A673 (cell line): ENCODE measurements around the gene UNC5A. TPM values are rescaled to one million over a fixed set of nuclear protein-coding genes. Genes with fewer than 3 reads are reported as not detected.

Experiments used
- BruUV-seq: library from RNA; stranded (reverse); fragments of 400-500 nt; replicated peaks from 2 replicates; lab custom pipeline; 2021; lab: Mats Ljungman, UMichigan
- CTCF ChIA-PET: fragments of 300-600 bp; sonication (Branson Sonifier 250); formaldehyde crosslinking; loops from one replicate; lab custom pipeline; 2022; ENCODE audit warnings: antibody characterized with exemption; lab: Charles Lee
- POLR2A ChIA-PET: fragments of 300-600 bp; sonication (Branson Sonifier 250); formaldehyde crosslinking; loops from one replicate; lab custom pipeline; 2022; ENCODE audit warnings: antibody characterized with exemption; ENCODE audit not compliant: low non-redundant PET; lab: Charles Lee
- DNase-seq: peaks from one replicate; pipeline ENCODE4 v3.0.0-alpha.2; 2015; ENCODE audit warnings: low spot score
- H3K27ac ChIP-seq: fragments of 200-600 bp; sonication (generic); 2 replicates; pipeline ENCODE4 v1.5.1; 2016; ENCODE audit warnings: mixed run types, low read depth, mild to moderate bottlenecking, mixed read lengths, antibody characterized with exemption, low read length; ENCODE audit not compliant: poor library complexity, severe bottlenecking
- H3K27me3 ChIP-seq: fragments of 200-600 bp; sonication (generic); replicated peaks from 2 replicates; pipeline ENCODE4 v1.6.1; 2017; ENCODE audit warnings: mixed run types, low read depth, mild to moderate bottlenecking, mixed read lengths, antibody characterized with exemption, low read length; ENCODE audit not compliant: insufficient read depth, poor library complexity
- H3K36me3 ChIP-seq: fragments of 200-600 bp; sonication (generic); 2 replicates; pipeline ENCODE4 v1.6.1; 2016; ENCODE audit warnings: mixed run types, mild to moderate bottlenecking, mixed read lengths, antibody characterized with exemption, low read length; ENCODE audit not compliant: insufficient read depth, poor library complexity, severe bottlenecking
- H3K4me1 ChIP-seq: fragments of 200-600 bp; sonication (generic); 2 replicates; pipeline ENCODE4 v1.6.1; 2017; ENCODE audit warnings: mixed run types, mild to moderate bottlenecking, mixed read lengths, antibody characterized with exemption, low read length; ENCODE audit not compliant: insufficient read depth, poor library complexity, severe bottlenecking
- H3K4me3 ChIP-seq: fragments of 200-600 bp; sonication (generic); 2 replicates; pipeline ENCODE4 v1.5.1; 2016; ENCODE audit warnings: low read depth, mixed run types, mild to moderate bottlenecking, mixed read lengths, low read length; ENCODE audit not compliant: poor library complexity, severe bottlenecking
- H3K9me3 ChIP-seq: fragments of 200-600 bp; sonication (generic); 2 replicates; pipeline ENCODE4 v1.6.1; 2016; ENCODE audit warnings: mixed run types, low read depth, mild to moderate bottlenecking, mixed read lengths, antibody characterized with exemption, low read length; ENCODE audit not compliant: poor library complexity, severe bottlenecking
- EZH2 ChIP-seq: fragments of 200-600 bp; sonication (generic); IDR thresholded peaks from 2 replicates; pipeline ENCODE4 v1.6.1; 2017; ENCODE audit warnings: borderline replicate concordance, low read depth, mild to moderate bottlenecking, mixed read lengths, antibody characterized with exemption, low read length; ENCODE audit not compliant: poor library complexity, severe bottlenecking
- intact Hi-C: fragments of 100-400 bp; cut with micrococcal nuclease; formaldehyde crosslinking; loops from one replicate; pipeline ENCODE4 v1.10.0; 2022; ENCODE audit not compliant: unreplicated experiment
- total RNA-seq: library from RNA; stranded (reverse); gene quantifications from 2 replicates; pipeline ENCODE4 v1.2.3, GENCODE V29; 2021
- TF ChIP-seq, protein P1 (sequence below): fragments of 300-800, 200-600 bp; sonication (generic); conservative IDR thresholded peaks from 2 replicates; pipeline ENCODE4 v1.5.1; 2017; ENCODE audit warnings: low read depth, mild to moderate bottlenecking, antibody characterized with exemption, low read length, moderate library complexity, mixed read lengths

Gene UNC5A
- total RNA-seq, 1 experiment from 2014 or later, result 7.5 TPM

DNA sequence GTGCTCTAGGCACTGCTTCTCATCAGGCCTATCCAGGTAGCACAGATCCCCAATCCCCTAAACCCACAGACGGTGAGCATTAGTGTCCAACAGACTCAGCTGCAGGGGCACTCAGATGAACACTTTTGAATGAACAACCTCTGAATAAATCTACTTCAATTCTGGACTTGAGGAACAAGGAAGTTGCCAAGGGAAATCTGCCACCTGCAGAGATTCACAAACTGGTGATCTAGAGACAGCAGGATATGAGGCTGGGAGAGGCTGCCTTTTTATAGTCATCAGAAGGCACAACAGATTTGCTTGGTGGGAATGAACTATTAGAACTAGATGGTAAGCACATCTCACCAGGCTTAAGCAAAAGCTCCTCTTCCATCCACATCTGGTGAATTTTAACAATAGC lies 95.8 kb downstream of the UNC5A start:
- ChIA-PET POLR2A (no interaction called here), CTCF (no interaction called here)
- Histone ChIP-seq H3K36me3 (peaks cover 52% of the 10 kb centered on the region), H3K9me3 (no peaks in the 10 kb centered on the region), H3K27ac (no peak overlapping the region), H3K4me3 (no peak overlapping the region), H3K4me1 (no peaks in the 10 kb centered on the region), H3K27me3 (no peaks in the 10 kb centered on the region)
- no peak for TF ChIP-seq EZH2
- TF ChIP-seq, protein P1, sequence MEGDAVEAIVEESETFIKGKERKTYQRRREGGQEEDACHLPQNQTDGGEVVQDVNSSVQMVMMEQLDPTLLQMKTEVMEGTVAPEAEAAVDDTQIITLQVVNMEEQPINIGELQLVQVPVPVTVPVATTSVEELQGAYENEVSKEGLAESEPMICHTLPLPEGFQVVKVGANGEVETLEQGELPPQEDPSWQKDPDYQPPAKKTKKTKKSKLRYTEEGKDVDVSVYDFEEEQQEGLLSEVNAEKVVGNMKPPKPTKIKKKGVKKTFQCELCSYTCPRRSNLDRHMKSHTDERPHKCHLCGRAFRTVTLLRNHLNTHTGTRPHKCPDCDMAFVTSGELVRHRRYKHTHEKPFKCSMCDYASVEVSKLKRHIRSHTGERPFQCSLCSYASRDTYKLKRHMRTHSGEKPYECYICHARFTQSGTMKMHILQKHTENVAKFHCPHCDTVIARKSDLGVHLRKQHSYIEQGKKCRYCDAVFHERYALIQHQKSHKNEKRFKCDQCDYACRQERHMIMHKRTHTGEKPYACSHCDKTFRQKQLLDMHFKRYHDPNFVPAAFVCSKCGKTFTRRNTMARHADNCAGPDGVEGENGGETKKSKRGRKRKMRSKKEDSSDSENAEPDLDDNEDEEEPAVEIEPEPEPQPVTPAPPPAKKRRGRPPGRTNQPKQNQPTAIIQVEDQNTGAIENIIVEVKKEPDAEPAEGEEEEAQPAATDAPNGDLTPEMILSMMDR, result no peak
- no peak for DNase-seq
- no TSS peak for BruUV-seq
- intact Hi-C loops, result no loop called here

DNA sequence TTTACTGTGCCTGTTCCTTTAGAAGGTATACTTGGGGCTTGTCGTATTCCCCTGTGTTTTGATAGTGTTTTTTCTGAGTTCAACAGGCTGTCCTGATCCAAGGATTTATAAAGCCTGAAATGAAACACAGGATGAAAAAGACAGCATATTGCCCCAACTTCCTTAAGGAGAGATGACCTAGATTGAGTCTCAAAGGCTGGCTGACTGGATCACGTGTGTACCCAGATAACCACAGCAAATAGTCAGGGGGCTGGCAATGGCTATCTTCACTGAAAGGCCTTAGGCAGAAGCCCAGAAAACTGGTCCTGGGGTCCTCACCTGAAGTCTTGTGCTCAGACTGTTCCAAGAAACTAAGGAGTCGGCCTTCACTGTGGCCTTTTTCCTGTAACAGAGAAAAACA lies 96.4 kb downstream of the UNC5A start:
- H3K27ac ChIP-seq, result no peak overlapping the region
- no TSS peak for BruUV-seq
- ChIA-PET POLR2A (no interaction called here), CTCF (no interaction called here)
- no peaks in the 10 kb centered on the region for H3K4me1 ChIP-seq
- H3K36me3 ChIP-seq, result peaks cover 52% of the 10 kb centered on the region
- H3K27me3 ChIP-seq, result no peaks in the 10 kb centered on the region
- DNase-seq, result no peak
- H3K9me3 ChIP-seq, result no peaks in the 10 kb centered on the region
- intact Hi-C loops, result no loop called here
- TF ChIP-seq, protein P1, result no peak
- TF ChIP-seq EZH2, result no peak
- H3K4me3 ChIP-seq, result no peak overlapping the region

DNA sequence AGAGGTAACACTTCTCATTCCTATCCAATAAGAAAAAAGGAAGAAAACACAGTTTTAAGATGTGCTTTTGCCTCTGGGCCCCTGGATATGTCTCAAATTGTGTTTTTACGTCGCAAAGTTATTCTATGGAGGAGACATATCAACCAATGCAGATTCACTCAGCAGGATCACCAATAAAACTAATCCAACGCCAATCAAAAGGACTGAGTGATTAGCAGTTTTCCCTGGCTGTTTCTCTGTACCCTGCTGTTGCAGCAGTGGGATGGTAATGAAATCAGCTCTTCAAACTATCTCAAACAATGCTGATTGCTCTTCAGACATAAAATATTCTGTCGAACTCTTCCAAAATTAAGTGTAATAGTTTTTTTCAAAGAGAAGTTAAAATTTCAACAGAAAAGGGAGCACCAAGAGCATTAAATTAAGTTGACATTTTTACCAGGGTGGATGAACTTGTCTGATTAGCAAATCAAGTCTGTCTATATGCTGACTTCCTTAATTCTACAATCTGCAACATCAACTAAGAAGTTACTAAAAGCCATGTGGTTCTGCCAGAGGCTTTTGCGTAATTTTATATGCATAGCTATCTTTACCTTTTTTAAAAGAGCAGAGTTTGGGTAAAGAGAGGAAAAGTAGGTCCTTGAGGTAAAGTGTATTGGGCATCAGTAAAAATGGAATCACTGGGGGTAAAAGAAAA lies 98.5 kb downstream of the UNC5A start:
- TF ChIP-seq, protein P1, result no peak
- no peak for TF ChIP-seq EZH2
- H3K4me3 ChIP-seq, result no peak overlapping the region
- H3K27ac ChIP-seq, result no peak overlapping the region
- peaks cover 43% of the 10 kb centered on the region for H3K36me3 ChIP-seq
- H3K9me3 ChIP-seq, result no peaks in the 10 kb centered on the region
- DNase-seq, result no peak
- BruUV-seq, result no TSS peak
- ChIA-PET CTCF (no interaction called here), POLR2A (no interaction called here)
- no peaks in the 10 kb centered on the region for H3K27me3 ChIP-seq
- H3K4me1 ChIP-seq, result no peaks in the 10 kb centered on the region
- intact Hi-C loops, result no loop called here
